ENCODE data around the gene PDE3A.

The PDE3A gene

DNA sequence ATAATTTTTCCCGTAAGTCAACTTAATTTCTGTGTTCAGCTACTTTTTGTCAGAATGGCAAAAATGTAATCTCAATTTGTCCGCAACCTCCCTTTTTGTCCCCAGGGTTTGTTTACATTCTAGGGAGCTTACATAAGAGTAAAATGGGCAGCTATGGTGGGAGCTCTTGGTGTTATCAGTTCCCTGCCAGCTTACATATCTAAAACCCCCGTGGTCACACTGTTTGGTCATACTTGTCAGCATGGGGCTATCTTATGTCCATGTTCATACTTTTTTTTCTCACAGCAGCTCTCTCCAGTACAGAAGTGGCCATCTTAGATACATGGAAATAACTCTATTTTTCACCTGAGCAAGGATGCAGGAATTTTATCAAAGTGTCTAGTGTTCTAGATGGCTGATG, 343.5 kb downstream of the PDE3A start:
- DNase-seq (ENCODE audit: low read depth): no peak

GRCh38 chr12:20716037-20716436, 347.7 kb downstream of the PDE3A start:
- DNase-seq (ENCODE audit: low read depth): no peak

DNA sequence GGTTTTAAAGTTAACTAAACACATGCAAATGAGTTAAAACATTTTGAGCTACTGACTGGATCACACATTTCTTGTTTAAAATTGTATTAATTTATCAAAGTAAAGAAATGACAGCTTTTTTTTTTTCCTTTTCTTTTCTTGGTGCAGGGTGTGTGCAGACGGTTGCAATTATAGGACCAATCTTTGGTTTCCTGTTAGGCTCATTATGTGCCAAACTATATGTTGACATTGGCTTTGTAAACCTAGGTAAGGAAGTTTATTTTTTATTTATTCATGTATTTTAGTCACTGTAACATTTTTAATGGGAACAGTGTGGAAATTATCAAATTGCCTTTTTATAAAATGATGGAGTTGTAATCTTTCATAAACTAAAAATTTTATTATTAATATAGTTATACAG, 348.6 kb downstream of the PDE3A start:
- DNase-seq (ENCODE audit: low read depth): no peak

DNA sequence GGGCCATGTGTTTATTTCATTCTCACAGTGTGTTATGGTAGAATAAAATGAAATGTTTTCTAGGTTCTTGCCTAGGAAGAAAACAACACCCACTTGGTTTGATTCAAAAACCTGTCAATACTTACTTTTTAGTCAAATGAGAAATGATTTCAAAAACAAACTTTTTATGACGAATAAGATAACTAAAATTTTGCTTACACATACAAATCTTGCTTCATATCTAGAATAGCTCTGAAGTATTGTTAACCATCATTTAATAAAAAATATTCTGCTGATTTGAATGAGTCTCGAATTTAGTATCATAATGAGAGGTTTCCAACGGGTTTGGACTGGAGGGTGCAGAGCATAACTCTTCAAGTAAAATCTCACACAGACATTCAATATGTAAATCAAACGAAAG, 350.0 kb downstream of the PDE3A start:
- no peak for DNase-seq (ENCODE audit: low read depth)

GRCh38 chr12:20722142-20722541, 353.8 kb downstream of the PDE3A start:
- DNase-seq (ENCODE audit: low read depth): no peak

- no peak for DNase-seq (ENCODE audit: low read depth)
These were observed 362.9 kb downstream of the PDE3A start for GRCh38 chr12:20731274-20731673.
